ENCODE measurements around the gene HUWE1.
"Not testable (repeated sequence)": the region's sequence is repeated elsewhere in the genome, so short reads cannot be mapped to it uniquely, and the experiment has no call there.

HUWE1 gene

GRCh38 chrX:53686151-53686885 lies at the start of gene HUWE1:
Gene HUWE1 (minus strand): TSS chrX:53686719. CDS start chrX:53654107, 32,612 bp downstream.
- peak in 50 of 51 donors; percentile 14 to 76 (median 56) for DNase-seq

- DNase-seq, result peak in 1 of 51 donors; percentile 1
Measured at GRCh38 chrX:53732797-53733196, 46.3 kb upstream of the HUWE1 start.

GRCh38 chrX:53729751-53730150 lies 43.2 kb upstream of the HUWE1 start:
- DNase-seq, result no peak

GRCh38 chrX:53728506-53728905 lies 42.0 kb upstream of the HUWE1 start:
- no peak for DNase-seq

GRCh38 chrX:53724872-53725271 lies 38.4 kb upstream of the HUWE1 start:
- no peak for DNase-seq

- DNase-seq, result no peak
Measured at GRCh38 chrX:53723381-53723780, 36.9 kb upstream of the HUWE1 start.

- not testable (repeated sequence) for DNase-seq
Measured at GRCh38 chrX:53721610-53722009, 35.1 kb upstream of the HUWE1 start.

GRCh38 chrX:53719666-53720065 lies 33.1 kb upstream of the HUWE1 start:
- DNase-seq, result not testable (repeated sequence)

- no peak for DNase-seq
Measured at GRCh38 chrX:53718073-53718472, 31.6 kb upstream of the HUWE1 start.

GRCh38 chrX:53717205-53717604 lies 30.7 kb upstream of the HUWE1 start:
- DNase-seq, result no peak

GRCh38 chrX:53716328-53717088 lies 30.0 kb upstream of the HUWE1 start:
- no peak for DNase-seq

GRCh38 chrX:53715346-53715924 lies 28.9 kb upstream of the HUWE1 start:
- no peak for DNase-seq

- no peak for DNase-seq
Measured at GRCh38 chrX:53714580-53715345, 28.2 kb upstream of the HUWE1 start.

- DNase-seq, result no peak
Measured at GRCh38 chrX:53713987-53714579, 27.6 kb upstream of the HUWE1 start.

GRCh38 chrX:53711436-53711835 lies 24.9 kb upstream of the HUWE1 start:
- DNase-seq, result no peak

- no peak for DNase-seq
Measured at GRCh38 chrX:53704854-53705253, 18.3 kb upstream of the HUWE1 start.

- no peak for DNase-seq
Measured at GRCh38 chrX:53704294-53704693, 17.8 kb upstream of the HUWE1 start.

- DNase-seq, result peak in 29 of 51 donors; percentile 0 to 49 (median 7)
Measured at GRCh38 chrX:53695946-53696549, 9.5 kb upstream of the HUWE1 start.

GRCh38 chrX:53694642-53695041 lies 8.1 kb upstream of the HUWE1 start:
- DNase-seq, result no peak

- DNase-seq, result no peak
Measured at GRCh38 chrX:53688300-53688699, 1.8 kb upstream of the HUWE1 start.

GRCh38 chrX:53685711-53686110 lies 808 bp downstream of the HUWE1 start:
- no peak for DNase-seq
